WTC11 (cell line): Measurements from ENCODE around the gene VILL. TPM values are rescaled to one million over a fixed set of nuclear protein-coding genes. Genes with fewer than 3 reads are reported as not detected.

Experiments used
- ATAC-seq: fragments of 200-7000 bp; cut with Tn5 transposase; 2 replicates; pipeline ENCODE4 v1.10.0; 2021; ENCODE audit warnings: mild to moderate bottlenecking, moderate library complexity
- CTCF ChIA-PET: fragments of 300-600 bp; sonication (Branson Sonifier 250); formaldehyde crosslinking; loops from one replicate; lab custom pipeline; 2021; ENCODE audit warnings: antibody characterized with exemption; lab: Charles Lee
- POLR2A ChIA-PET: fragments of 350-600 bp; sonication (Branson Sonifier 250); formaldehyde crosslinking; loops from one replicate; lab custom pipeline; 2021; ENCODE audit warnings: antibody characterized with exemption; lab: Charles Lee
- DNase-seq: peaks from one replicate; pipeline ENCODE4 v3.0.0; 2021; ENCODE audit warnings: low spot score
- H3K27ac Mint-ChIP-seq: 2 replicates; pipeline ENCODE4 v1.8.0; 2021; ENCODE audit warnings: mixed read lengths
- H3K27me3 Mint-ChIP-seq: 2 replicates; pipeline ENCODE4 v1.8.0; 2021; ENCODE audit warnings: low read depth, mild to moderate bottlenecking, moderate library complexity, mixed read lengths
- H3K36me3 Mint-ChIP-seq: 2 replicates; pipeline ENCODE4 v1.8.0; 2021; ENCODE audit warnings: mixed read lengths
- H3K4me1 Mint-ChIP-seq: 2 replicates; pipeline ENCODE4 v1.8.0; 2022; ENCODE audit warnings: mixed read lengths
- H3K4me3 Mint-ChIP-seq: 2 replicates; pipeline ENCODE4 v1.8.0; 2021; ENCODE audit warnings: mild to moderate bottlenecking, moderate library complexity, mixed read lengths
- H3K9me3 Mint-ChIP-seq: 2 replicates; pipeline ENCODE4 v1.8.0; 2021; ENCODE audit warnings: mixed read lengths
- ATF3 ChIP-seq: sonication (generic); formaldehyde crosslinking; conservative IDR thresholded peaks from 2 replicates; pipeline ENCODE4 v1.8.1; 2022; ENCODE audit warnings: mild to moderate bottlenecking, missing genetic modification reagents
- ATF6 ChIP-seq: sonication (generic); formaldehyde crosslinking; IDR thresholded peaks from 2 replicates; pipeline ENCODE4 v1.8.1; 2023; ENCODE audit warnings: mild to moderate bottlenecking, missing genetic modification reagents
- CBFB ChIP-seq: sonication (generic); formaldehyde crosslinking; IDR thresholded peaks from 2 replicates; pipeline ENCODE4 v1.8.1; 2022; ENCODE audit warnings: mild to moderate bottlenecking, low read depth, missing genetic modification reagents
- CREB1 ChIP-seq: sonication (generic); formaldehyde crosslinking; IDR thresholded peaks from 2 replicates; pipeline ENCODE4 v1.8.0; 2023; ENCODE audit warnings: mild to moderate bottlenecking, missing genetic modification reagents
- CTCF ChIP-seq: fragments of 200-600 bp; IDR thresholded peaks from 2 replicates; pipeline ENCODE4 v1.8.0; 2022; ENCODE audit warnings: antibody characterized with exemption
- GRHL2 ChIP-seq: fragments of 250-450 bp; sonication (Bioruptor Pico); IDR thresholded peaks from 2 replicates; pipeline ENCODE4 v1.8.0; 2022; ENCODE audit warnings: mild to moderate bottlenecking, moderate library complexity; ENCODE audit not compliant: insufficient replicate concordance, severe bottlenecking
- HMGXB4 ChIP-seq: sonication (generic); formaldehyde crosslinking; IDR thresholded peaks from 2 replicates; pipeline ENCODE4 v1.8.1; 2023; ENCODE audit warnings: mild to moderate bottlenecking, moderate library complexity, missing genetic modification reagents
- IRF2 ChIP-seq: sonication (generic); formaldehyde crosslinking; IDR thresholded peaks from 2 replicates; pipeline ENCODE4 v1.8.0; 2022; ENCODE audit warnings: low read depth, missing genetic modification reagents, borderline replicate concordance
- JUN ChIP-seq: sonication (generic); formaldehyde crosslinking; IDR thresholded peaks from 2 replicates; pipeline ENCODE4 v1.8.0; 2023; ENCODE audit warnings: mild to moderate bottlenecking, missing genetic modification reagents
- MAX ChIP-seq: sonication (generic); formaldehyde crosslinking; IDR thresholded peaks from 2 replicates; pipeline ENCODE4 v1.8.0; 2022; ENCODE audit warnings: mild to moderate bottlenecking, missing genetic modification reagents
- NFATC4 ChIP-seq: fragments of 250-450 bp; sonication (Bioruptor Pico); IDR thresholded peaks from 2 replicates; pipeline ENCODE4 v1.9.0; 2021; ENCODE audit warnings: mild to moderate bottlenecking
- PREB ChIP-seq: sonication (generic); formaldehyde crosslinking; IDR thresholded peaks from 2 replicates; pipeline ENCODE4 v1.8.1; 2022; ENCODE audit warnings: mild to moderate bottlenecking, missing genetic modification reagents, moderate library complexity, borderline replicate concordance
- SP1 ChIP-seq: sonication (generic); formaldehyde crosslinking; conservative IDR thresholded peaks from 2 replicates; pipeline ENCODE4 v1.8.1; 2022; ENCODE audit warnings: missing genetic modification reagents
- USF1 ChIP-seq: sonication (generic); formaldehyde crosslinking; IDR thresholded peaks from 2 replicates; pipeline ENCODE4 v1.8.0; 2022; ENCODE audit warnings: mild to moderate bottlenecking, missing genetic modification reagents
- ZBTB21 ChIP-seq: sonication (generic); formaldehyde crosslinking; IDR thresholded peaks from 2 replicates; pipeline ENCODE4 v1.8.1; 2023; ENCODE audit warnings: mild to moderate bottlenecking, missing genetic modification reagents, borderline replicate concordance
- ZNF263 ChIP-seq: sonication (generic); formaldehyde crosslinking; IDR thresholded peaks from 2 replicates; pipeline ENCODE4 v1.8.1; 2022; ENCODE audit warnings: low read depth, mild to moderate bottlenecking, moderate library complexity, missing genetic modification reagents
- total RNA-seq: library from RNA; stranded (reverse); gene quantifications from 3 replicates; pipeline ENCODE4 v1.2.3, GENCODE V29; 2021

Gene VILL
- total RNA-seq, 1 experiment from 2014 or later: 4.7 TPM

GRCh38 chr3:38004415-38005075 is 14.0 kb downstream of the VILL start:
- H3K27ac Mint-ChIP-seq: peak overlapping the region; percentile 76; the same call in 1 of the 2 replicates
- POLR2A ChIA-PET: no interaction called here

GRCh38 chr3:38005076-38006020 is 14.8 kb downstream of the VILL start:
- DNase-seq: no peak
- Mint-ChIP-seq H3K27me3 (no peaks in the 10 kb centered on the region), H3K27ac (no peak overlapping the region; the same call in 1 of the 2 replicates), H3K9me3 (no peaks in the 10 kb centered on the region), H3K4me3 (no peak overlapping the region), H3K4me1 (peaks cover 5% of the 10 kb centered on the region), H3K36me3 (peaks cover 10% of the 10 kb centered on the region; the same call in 1 of the 2 replicates)
- no peak for ATAC-seq
- POLR2A ChIA-PET: no interaction called here
- CTCF ChIA-PET: interaction anchor here (1.0 to 1.1 kb wide), 2 partner anchors 30 to 657 kb away, joined by 3 to 5 read pairs; no protein-coding TSS in a partner anchor
- TF ChIP-seq CBFB (CRISPR knock-in tag) (no peak), ATF6 (CRISPR knock-in tag) (no peak), SP1 (CRISPR knock-in tag) (no peak), CREB1 (no peak), USF1 (CRISPR knock-in tag) (no peak), CTCF (no peak), ZNF263 (CRISPR knock-in tag) (no peak), JUN (no peak), MAX (CRISPR knock-in tag) (no peak), NFATC4 (CRISPR knock-in tag) (no peak), PREB (CRISPR knock-in tag) (no peak), IRF2 (CRISPR knock-in tag) (no peak), ATF3 (CRISPR knock-in tag) (no peak)

More at GRCh38 chr3:38004415-38005075, 14.0 kb downstream of the VILL start:
- Mint-ChIP-seq H3K36me3 (peaks cover 10% of the 10 kb centered on the region; the same call in 1 of the 2 replicates), H3K4me1 (peaks cover 5% of the 10 kb centered on the region), H3K27me3 (no peaks in the 10 kb centered on the region), H3K4me3 (no peak overlapping the region), H3K9me3 (no peaks in the 10 kb centered on the region)
- peak; percentile 58 for ATAC-seq
- DNase-seq: peak; percentile 72
- TF ChIP-seq ZBTB21 (CRISPR knock-in tag) (no peak), ATF3 (CRISPR knock-in tag) (no peak), ZNF263 (CRISPR knock-in tag) (no peak), USF1 (CRISPR knock-in tag) (no peak), GRHL2 (CRISPR knock-in tag) (no peak), HMGXB4 (CRISPR knock-in tag) (no peak), JUN (no peak)
- CTCF ChIA-PET: interaction anchor here (0.9 to 1.2 kb wide), 11 partner anchors 10 to 995 kb away, joined by 3 to 25 read pairs (median 5); partner anchors contain the start of genes DLEC1 and PLCD1
